Measurements from ENCODE around the gene SYNGR4. TPM values are rescaled to one million over a fixed set of nuclear protein-coding genes. Genes with fewer than 3 reads are reported as not detected.
A peak's percentile ranks its signal among the peaks of the same experiment; 100 is the strongest.

The SYNGR4 gene
- polyA plus RNA-seq, 1 donor (not counting 4 experiments of a cell fraction or from before 2014, with no cell fraction given) = not detected

- peaks cover 17% of the 10 kb centered on the region for H3K4me1 ChIP-seq (ENCODE audit: control insufficient read depth, extremely low read depth, insufficient read depth, low read length)
- dilution Hi-C loops (cut with MboI; ENCODE audit: extremely low pct_ligation_motif_present, low sequenced_read_pairs) = no loop called here
- no peak for FAIRE-seq
- H2AFZ ChIP-seq (ENCODE audit: control insufficient read depth, low read length) = no peak overlapping the region
- H3K79me2 ChIP-seq (ENCODE audit: control insufficient read depth, insufficient read depth, low read length) = peaks cover 12% of the 10 kb centered on the region
- H3K9me3 ChIP-seq (ENCODE audit: control insufficient read depth, low read depth, low read length) = no peaks in the 10 kb centered on the region
- TF ChIP-seq EZH2 (IDR thresholded peaks at IDR 0.05; ENCODE audit: low read length) = peak; percentile 98
- TF ChIP-seq, protein P1, sequence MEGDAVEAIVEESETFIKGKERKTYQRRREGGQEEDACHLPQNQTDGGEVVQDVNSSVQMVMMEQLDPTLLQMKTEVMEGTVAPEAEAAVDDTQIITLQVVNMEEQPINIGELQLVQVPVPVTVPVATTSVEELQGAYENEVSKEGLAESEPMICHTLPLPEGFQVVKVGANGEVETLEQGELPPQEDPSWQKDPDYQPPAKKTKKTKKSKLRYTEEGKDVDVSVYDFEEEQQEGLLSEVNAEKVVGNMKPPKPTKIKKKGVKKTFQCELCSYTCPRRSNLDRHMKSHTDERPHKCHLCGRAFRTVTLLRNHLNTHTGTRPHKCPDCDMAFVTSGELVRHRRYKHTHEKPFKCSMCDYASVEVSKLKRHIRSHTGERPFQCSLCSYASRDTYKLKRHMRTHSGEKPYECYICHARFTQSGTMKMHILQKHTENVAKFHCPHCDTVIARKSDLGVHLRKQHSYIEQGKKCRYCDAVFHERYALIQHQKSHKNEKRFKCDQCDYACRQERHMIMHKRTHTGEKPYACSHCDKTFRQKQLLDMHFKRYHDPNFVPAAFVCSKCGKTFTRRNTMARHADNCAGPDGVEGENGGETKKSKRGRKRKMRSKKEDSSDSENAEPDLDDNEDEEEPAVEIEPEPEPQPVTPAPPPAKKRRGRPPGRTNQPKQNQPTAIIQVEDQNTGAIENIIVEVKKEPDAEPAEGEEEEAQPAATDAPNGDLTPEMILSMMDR (optimal IDR thresholded peaks at IDR 0.05 in 1 of 3, IDR thresholded peaks at IDR 0.05 in 1 of 3, conservative IDR thresholded peaks at IDR 0.05 in 1 of 3; ENCODE audit: extremely low read depth in 1 of 3, insufficient read depth in 2 of 3, low read length in 3 of 3) = no peak
- no peaks in the 10 kb centered on the region for H3K9me1 ChIP-seq (ENCODE audit: control insufficient read depth, extremely low read depth, insufficient read depth, low read length)
- DNase-seq (ENCODE audit: low read depth, low spot score) = no peak
- no peak overlapping the region for H3K4me2 ChIP-seq (ENCODE audit: control insufficient read depth, extremely low read depth, insufficient read depth, low read depth, low read length)
- peaks cover 0 to under 1% of the 10 kb centered on the region in 2 experiments for H3K36me3 ChIP-seq (ENCODE audit: control insufficient read depth in 2 of 2, extremely low read depth in 1 of 2, insufficient read depth in 2 of 2, low read length in 2 of 2)
- no peak overlapping the region for H3K27ac ChIP-seq (ENCODE audit: control insufficient read depth, insufficient read depth, low read length)
- no peaks in the 10 kb centered on the region for H4K20me1 ChIP-seq (ENCODE audit: control insufficient read depth, extremely low read depth, insufficient read depth, low read length)
- H3K9ac ChIP-seq (ENCODE audit: control insufficient read depth, extremely low read depth, insufficient read depth, low read length) = no peak overlapping the region
- peaks cover 37% of the 10 kb centered on the region for H3K27me3 ChIP-seq (ENCODE audit: control insufficient read depth, extremely low read depth, insufficient read depth, low read length)
- H3K4me3 ChIP-seq (ENCODE audit: control insufficient read depth in 2 of 3, extremely low read depth in 1 of 3, insufficient read depth in 2 of 3, low read depth in 1 of 3, low read length in 3 of 3) = no peak overlapping the region
Observed at GRCh38 chr19:48394331-48395169, 30.4 kb downstream of the SYNGR4 start.

DNA sequence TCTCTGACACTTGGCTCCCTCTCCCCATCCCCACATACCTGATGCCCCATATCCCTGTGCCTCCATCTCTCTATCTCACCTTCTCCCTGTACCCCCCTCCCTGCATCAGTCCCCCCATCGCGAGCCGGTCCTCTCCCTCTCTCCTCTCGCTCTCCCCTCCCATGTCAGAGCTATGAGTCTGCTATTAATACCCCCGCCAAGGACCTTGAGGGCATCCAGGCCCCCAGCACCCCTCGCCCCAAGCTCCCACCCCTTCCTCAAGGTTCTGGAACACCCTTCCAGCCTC lies 30.9 kb downstream of the SYNGR4 start:
- H3K27ac ChIP-seq (ENCODE audit: control insufficient read depth, insufficient read depth, low read length) = no peak overlapping the region
- H2AFZ ChIP-seq (ENCODE audit: control insufficient read depth, low read length) = no peak overlapping the region
- H3K9ac ChIP-seq (ENCODE audit: control insufficient read depth, extremely low read depth, insufficient read depth, low read length) = no peak overlapping the region
- no peaks in the 10 kb centered on the region for H3K9me1 ChIP-seq (ENCODE audit: control insufficient read depth, extremely low read depth, insufficient read depth, low read length)
- no peaks in the 10 kb centered on the region for H4K20me1 ChIP-seq (ENCODE audit: control insufficient read depth, extremely low read depth, insufficient read depth, low read length)
- peaks cover 37% of the 10 kb centered on the region for H3K27me3 ChIP-seq (ENCODE audit: control insufficient read depth, extremely low read depth, insufficient read depth, low read length)
- DNase-seq (ENCODE audit: low read depth, low spot score) = no peak
- no peaks in the 10 kb centered on the region for H3K9me3 ChIP-seq (ENCODE audit: control insufficient read depth, low read depth, low read length)
- peaks cover 17% of the 10 kb centered on the region for H3K4me1 ChIP-seq (ENCODE audit: control insufficient read depth, extremely low read depth, insufficient read depth, low read length)
- FAIRE-seq = no peak
- dilution Hi-C loops (cut with MboI; ENCODE audit: extremely low pct_ligation_motif_present, low sequenced_read_pairs) = no loop called here
- no peaks in the 10 kb centered on the region for H3K36me3 ChIP-seq (ENCODE audit: control insufficient read depth in 2 of 2, extremely low read depth in 1 of 2, insufficient read depth in 2 of 2, low read length in 2 of 2)
- TF ChIP-seq, protein P1 (optimal IDR thresholded peaks at IDR 0.05 in 1 of 3, IDR thresholded peaks at IDR 0.05 in 1 of 3, conservative IDR thresholded peaks at IDR 0.05 in 1 of 3; ENCODE audit: extremely low read depth in 1 of 3, insufficient read depth in 2 of 3, low read length in 3 of 3) = no peak
- TF ChIP-seq EZH2 (IDR thresholded peaks at IDR 0.05; ENCODE audit: low read length) = peak; percentile 54
- peaks cover 12% of the 10 kb centered on the region for H3K79me2 ChIP-seq (ENCODE audit: control insufficient read depth, insufficient read depth, low read length)
- H3K4me3 ChIP-seq (ENCODE audit: control insufficient read depth in 2 of 3, extremely low read depth in 1 of 3, insufficient read depth in 2 of 3, low read depth in 1 of 3, low read length in 3 of 3) = no peak overlapping the region
- H3K4me2 ChIP-seq (ENCODE audit: control insufficient read depth, extremely low read depth, insufficient read depth, low read depth, low read length) = no peak overlapping the region

Data from keratinocyte (primary cell).